Gastrocnemius medialis (tissue), 4 donors: ENCODE measurements around the gene TMPRSS9. TPM values are rescaled to one million over a fixed set of nuclear protein-coding genes. Genes with fewer than 3 reads are reported as not detected.

ENCODE experiments used
- ATAC-seq, 2 donors: fragments of 150-250 bp; one replicate each; pipeline ENCODE4 v1.9.1; 2016
- DNase-seq, 2 donors: peaks; one replicate each; pipeline ENCODE4 v3.0.0-alpha.2; 2019
- H3K27ac ChIP-seq, 4 donors: fragments of 200-600 bp; sonication (generic); 1 replicate in 1 of 4; 2 replicates in 3 of 4; pipeline ENCODE4 v1.5.1; 2016 to 2018; ENCODE audit warnings: mild to moderate bottlenecking in 2 of 4, moderate library complexity in 1 of 4
- H3K27me3 ChIP-seq, 3 donors: fragments of 200-600 bp; sonication (generic) in 2 of 3; 1 replicate in 1 of 3; 2 replicates in 2 of 3; pipeline versions ENCODE4 v1.5.1 to v1.6.0; 2016 to 2019; ENCODE audit warnings: mild to moderate bottlenecking in 1 of 3, moderate library complexity in 1 of 3
- H3K36me3 ChIP-seq, 2 donors: fragments of 200-600 bp; sonication (generic) in 1 of 2; one replicate each; pipeline ENCODE4 v1.5.1; 2017 to 2018
- H3K4me1 ChIP-seq, 2 donors: fragments of 200-600 bp; sonication (generic) in 1 of 2; one replicate each; pipeline ENCODE4 v1.5.1; 2016 to 2017; ENCODE audit warnings: mild to moderate bottlenecking in 2 of 2
- H3K4me3 ChIP-seq, 4 donors: fragments of 200-600 bp; sonication (generic) in 3 of 4; 1 replicate in 1 of 4; 2 replicates in 3 of 4; pipeline ENCODE4 v1.5.1; 2016 to 2019; ENCODE audit warnings: mild to moderate bottlenecking in 2 of 4
- H3K9me3 ChIP-seq, 3 donors: fragments of 200-600 bp; sonication (generic) in 2 of 3; 1 replicate in 1 of 3; 2 replicates in 2 of 3; pipeline ENCODE4 v1.5.1; 2016 to 2019
- CTCF ChIP-seq, 5 experiments: fragments of 450-650 bp in 3 of 5; fragments of 200-600 bp in 2 of 5; sonication (generic) in 2 of 5; IDR thresholded peaks in 4 of 5; conservative IDR thresholded peaks in 1 of 5; 1 replicate in 4 of 5; 2 replicates in 1 of 5; pipeline ENCODE4 v1.5.1; 2016 to 2019; ENCODE audit warnings: antibody characterized with exemption in 5 of 5, mild to moderate bottlenecking in 3 of 5, moderate library complexity in 3 of 5
- POLR2A ChIP-seq, 2 donors: fragments of 450-650 bp; IDR thresholded peaks; one replicate each; pipeline ENCODE4 v1.6.1; 2017; ENCODE audit warnings: antibody characterized with exemption in 2 of 2, mild to moderate bottlenecking in 2 of 2, moderate library complexity in 2 of 2
- in situ Hi-C, 4 donors: fragments of 200-750 bp; cut with MboI; loops; one replicate each; pipeline versions ENCODE4 v1.15.0 to v1.8.0; 2017; ENCODE audit warnings: low sequenced_read_pairs in 4 of 4
- intact Hi-C: fragments of 100-400 bp; cut with DNase I; formaldehyde crosslinking; loops from one replicate; pipeline ENCODE4 v1.15.1; 2023; ENCODE audit warnings: low total_unique reads
- total RNA-seq, 4 donors: library from RNA; depleted of rRNA; stranded (reverse); fragments of >200 nt; gene quantifications; one replicate each; pipeline versions ENCODE4 v1.1.0 to v1.2.3, GENCODE V29; 2016

TMPRSS9 gene
- total RNA-seq, 4 donors from 2014 or later = not detected

GRCh38 chr19:2451138-2451537 lies 91.1 kb downstream of the TMPRSS9 start:
- Histone ChIP-seq H3K4me1 (peaks cover 8 to 13% of the 10 kb centered on the region in 2 donors), H3K9me3 (no peaks in the 10 kb centered on the region), H3K4me3 (no peak overlapping the region), H3K27ac (no peak overlapping the region), H3K36me3 (no peaks in the 10 kb centered on the region), H3K27me3 (no peaks in the 10 kb centered on the region)
- ATAC-seq (no peak), DNase-seq (no peak)
- TF ChIP-seq CTCF (IDR thresholded peaks at IDR 0.05 in 4 of 5, conservative IDR thresholded peaks at IDR 0.05 in 1 of 5) (no peak), POLR2A (IDR thresholded peaks at IDR 0.05) (no peak)
- intact Hi-C loops (no loop called here), in situ Hi-C loops (no loop called here)

DNA sequence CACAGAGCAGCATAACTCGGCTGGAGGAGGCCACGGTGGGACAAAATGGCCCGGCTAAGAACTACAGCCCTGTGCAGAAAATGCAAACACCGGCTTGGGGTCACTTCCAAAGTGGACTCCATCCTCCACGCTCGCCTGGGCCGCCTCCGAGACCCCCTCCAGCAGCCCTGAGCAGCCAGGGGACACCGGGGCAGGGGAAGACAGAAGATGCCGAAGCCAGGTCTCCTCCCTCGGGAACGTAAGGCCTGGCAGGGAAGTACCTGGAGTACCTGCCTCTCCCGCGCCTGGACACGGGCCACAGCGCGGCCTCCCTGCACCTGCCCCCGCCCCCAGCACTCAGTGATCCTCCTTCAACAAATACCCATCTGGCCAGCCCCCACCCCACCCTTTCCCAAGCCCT lies 91.7 kb downstream of the TMPRSS9 start:
- Histone ChIP-seq H3K36me3 (no peaks in the 10 kb centered on the region), H3K4me1 (peaks cover 6 to 13% of the 10 kb centered on the region in 2 donors), H3K27me3 (no peaks in the 10 kb centered on the region), H3K9me3 (no peaks in the 10 kb centered on the region), H3K4me3 (no peak overlapping the region), H3K27ac (no peak overlapping the region)
- in situ Hi-C loops (no loop called here), intact Hi-C loops (no loop called here)
- no peak for DNase-seq
- no peak for TF ChIP-seq POLR2A (IDR thresholded peaks at IDR 0.05)
- TF ChIP-seq CTCF (IDR thresholded peaks at IDR 0.05 in 4 of 5, conservative IDR thresholded peaks at IDR 0.05 in 1 of 5) = no peak
- no peak for ATAC-seq

DNA sequence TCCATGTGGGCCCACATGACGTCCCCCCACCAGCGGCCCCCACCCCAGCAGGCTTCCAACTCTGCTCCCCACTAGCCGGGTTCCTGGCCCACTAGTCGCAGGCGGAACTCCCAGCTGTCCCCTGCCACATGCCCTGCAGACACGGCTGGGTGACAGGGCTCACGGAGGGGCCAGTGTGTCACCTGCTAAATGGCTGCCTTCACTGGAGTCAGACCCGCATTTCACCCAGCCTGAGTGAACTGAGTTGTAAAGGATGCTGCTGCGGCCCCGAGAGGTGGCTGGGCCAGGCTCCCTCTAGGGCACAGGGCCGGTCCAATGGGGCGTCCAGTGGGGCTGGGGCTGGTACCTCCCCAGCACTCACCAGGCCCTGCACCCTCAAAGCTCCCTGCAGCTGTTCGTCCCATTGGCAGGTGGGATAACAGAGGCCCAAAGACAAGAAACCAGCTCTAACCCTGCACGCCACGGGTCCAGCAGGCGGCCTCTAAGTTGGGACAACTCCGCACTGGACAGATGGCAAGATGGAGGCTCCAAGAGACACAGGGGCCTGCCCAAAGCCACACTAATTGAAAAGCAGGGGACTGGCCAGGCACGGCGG lies 93.5 kb downstream of the TMPRSS9 start:
- H3K27ac ChIP-seq = no peak overlapping the region
- no peaks in the 10 kb centered on the region for H3K9me3 ChIP-seq
- in situ Hi-C loops (no loop called here), intact Hi-C loops (no loop called here)
- no peaks in the 10 kb centered on the region for H3K27me3 ChIP-seq
- peaks cover 10 to 13% of the 10 kb centered on the region in 2 donors for H3K4me1 ChIP-seq
- no peaks in the 10 kb centered on the region for H3K36me3 ChIP-seq
- ATAC-seq (no peak), DNase-seq (no peak)
- TF ChIP-seq CTCF (IDR thresholded peaks at IDR 0.05 in 4 of 5, conservative IDR thresholded peaks at IDR 0.05 in 1 of 5) = no peak
- no peak for TF ChIP-seq POLR2A (IDR thresholded peaks at IDR 0.05)
- H3K4me3 ChIP-seq = no peak overlapping the region

GRCh38 chr19:2454199-2454961 lies 94.3 kb downstream of the TMPRSS9 start:
- Histone ChIP-seq H3K9me3 (no peaks in the 10 kb centered on the region), H3K36me3 (no peaks in the 10 kb centered on the region), H3K27ac (no peak overlapping the region), H3K27me3 (no peaks in the 10 kb centered on the region), H3K4me1 (peaks cover 10 to 13% of the 10 kb centered on the region in 2 donors), H3K4me3 (no peak overlapping the region)
- in situ Hi-C loops = no loop called here
- no peak for ATAC-seq
- no peak for DNase-seq
- intact Hi-C loops = no loop called here
- no peak for TF ChIP-seq POLR2A (IDR thresholded peaks at IDR 0.05)
- TF ChIP-seq CTCF (IDR thresholded peaks at IDR 0.05 in 4 of 5, conservative IDR thresholded peaks at IDR 0.05 in 1 of 5) = no peak
